ENCODE data around the gene FBN2. TPM values are rescaled to one million over a fixed set of nuclear protein-coding genes. Genes with fewer than 3 reads are reported as not detected.

FBN2 gene
- total RNA-seq, 1 experiment from 2014 or later, result 1.6 TPM

GRCh38 chr5:128234928-128235641, 303.0 kb downstream of the FBN2 start:
- no peaks in the 10 kb centered on the region for H3K4me1 ChIP-seq (ENCODE audit: insufficient read depth, low read length, poor library complexity, severe bottlenecking)
- no TSS peak for BruUV-seq (replicated peaks)

GRCh38 chr5:128228521-128228920, 309.5 kb downstream of the FBN2 start:
- POLR2A ChIA-PET (ENCODE audit: low non-redundant PET), result no interaction called here
- Histone ChIP-seq H3K27me3 (replicated peaks; ENCODE audit: insufficient read depth, low read depth, low read length, poor library complexity) (no peaks in the 10 kb centered on the region), H3K27ac (ENCODE audit: low read depth, low read length, poor library complexity, severe bottlenecking) (no peak overlapping the region), H3K4me3 (ENCODE audit: low read depth, low read length, poor library complexity, severe bottlenecking) (no peak overlapping the region), H3K4me1 (ENCODE audit: insufficient read depth, low read length, poor library complexity, severe bottlenecking) (no peaks in the 10 kb centered on the region), H3K36me3 (ENCODE audit: insufficient read depth, low read length, poor library complexity, severe bottlenecking) (no peaks in the 10 kb centered on the region), H3K9me3 (ENCODE audit: low read depth, low read length, poor library complexity, severe bottlenecking) (no peaks in the 10 kb centered on the region)
- CTCF ChIA-PET, result no interaction called here
- intact Hi-C loops (cut with micrococcal nuclease; ENCODE audit: unreplicated experiment), result no loop called here
- no TSS peak for BruUV-seq (replicated peaks)
- no peak for TF ChIP-seq EZH2 (IDR thresholded peaks at IDR 0.05; ENCODE audit: borderline replicate concordance, low read depth, low read length, poor library complexity, severe bottlenecking)
- TF ChIP-seq, protein P1, sequence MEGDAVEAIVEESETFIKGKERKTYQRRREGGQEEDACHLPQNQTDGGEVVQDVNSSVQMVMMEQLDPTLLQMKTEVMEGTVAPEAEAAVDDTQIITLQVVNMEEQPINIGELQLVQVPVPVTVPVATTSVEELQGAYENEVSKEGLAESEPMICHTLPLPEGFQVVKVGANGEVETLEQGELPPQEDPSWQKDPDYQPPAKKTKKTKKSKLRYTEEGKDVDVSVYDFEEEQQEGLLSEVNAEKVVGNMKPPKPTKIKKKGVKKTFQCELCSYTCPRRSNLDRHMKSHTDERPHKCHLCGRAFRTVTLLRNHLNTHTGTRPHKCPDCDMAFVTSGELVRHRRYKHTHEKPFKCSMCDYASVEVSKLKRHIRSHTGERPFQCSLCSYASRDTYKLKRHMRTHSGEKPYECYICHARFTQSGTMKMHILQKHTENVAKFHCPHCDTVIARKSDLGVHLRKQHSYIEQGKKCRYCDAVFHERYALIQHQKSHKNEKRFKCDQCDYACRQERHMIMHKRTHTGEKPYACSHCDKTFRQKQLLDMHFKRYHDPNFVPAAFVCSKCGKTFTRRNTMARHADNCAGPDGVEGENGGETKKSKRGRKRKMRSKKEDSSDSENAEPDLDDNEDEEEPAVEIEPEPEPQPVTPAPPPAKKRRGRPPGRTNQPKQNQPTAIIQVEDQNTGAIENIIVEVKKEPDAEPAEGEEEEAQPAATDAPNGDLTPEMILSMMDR (conservative IDR thresholded peaks at IDR 0.05; ENCODE audit: low read depth, low read length), result no peak
- no peak for DNase-seq (ENCODE audit: low spot score)

More at GRCh38 chr5:128234928-128235641, 303.0 kb downstream of the FBN2 start:
- Histone ChIP-seq H3K4me3 (ENCODE audit: low read depth, low read length, poor library complexity, severe bottlenecking) (no peak overlapping the region), H3K27me3 (replicated peaks; ENCODE audit: insufficient read depth, low read depth, low read length, poor library complexity) (peaks cover 22% of the 10 kb centered on the region), H3K27ac (ENCODE audit: low read depth, low read length, poor library complexity, severe bottlenecking) (no peak overlapping the region), H3K36me3 (ENCODE audit: insufficient read depth, low read length, poor library complexity, severe bottlenecking) (no peaks in the 10 kb centered on the region), H3K9me3 (ENCODE audit: low read depth, low read length, poor library complexity, severe bottlenecking) (no peaks in the 10 kb centered on the region)
- intact Hi-C loops (cut with micrococcal nuclease; ENCODE audit: unreplicated experiment), result no loop called here
- POLR2A ChIA-PET (ENCODE audit: low non-redundant PET), result no interaction called here
- CTCF ChIA-PET, result no interaction called here
- no peak for DNase-seq (ENCODE audit: low spot score)
- TF ChIP-seq EZH2 (IDR thresholded peaks at IDR 0.05; ENCODE audit: borderline replicate concordance, low read depth, low read length, poor library complexity, severe bottlenecking), result no peak
- TF ChIP-seq, protein P1 (conservative IDR thresholded peaks at IDR 0.05; ENCODE audit: low read depth, low read length), result no peak

GRCh38 chr5:128228008-128228407, 310.0 kb downstream of the FBN2 start:
- ChIA-PET POLR2A (ENCODE audit: low non-redundant PET) (no interaction called here), CTCF (no interaction called here)
- H3K4me3 ChIP-seq (ENCODE audit: low read depth, low read length, poor library complexity, severe bottlenecking), result no peak overlapping the region
- H3K4me1 ChIP-seq (ENCODE audit: insufficient read depth, low read length, poor library complexity, severe bottlenecking), result no peaks in the 10 kb centered on the region
- no peak for DNase-seq (ENCODE audit: low spot score)
- intact Hi-C loops (cut with micrococcal nuclease; ENCODE audit: unreplicated experiment), result no loop called here
- no peak for TF ChIP-seq EZH2 (IDR thresholded peaks at IDR 0.05; ENCODE audit: borderline replicate concordance, low read depth, low read length, poor library complexity, severe bottlenecking)
- TF ChIP-seq, protein P1 (conservative IDR thresholded peaks at IDR 0.05; ENCODE audit: low read depth, low read length), result no peak
- H3K9me3 ChIP-seq (ENCODE audit: low read depth, low read length, poor library complexity, severe bottlenecking), result no peaks in the 10 kb centered on the region
- no TSS peak for BruUV-seq (replicated peaks)
- no peak overlapping the region for H3K27ac ChIP-seq (ENCODE audit: low read depth, low read length, poor library complexity, severe bottlenecking)
- H3K36me3 ChIP-seq (ENCODE audit: insufficient read depth, low read length, poor library complexity, severe bottlenecking), result no peaks in the 10 kb centered on the region
- H3K27me3 ChIP-seq (replicated peaks; ENCODE audit: insufficient read depth, low read depth, low read length, poor library complexity), result no peaks in the 10 kb centered on the region

Measured in A673 (cell line).